ENCODE data around the gene DCLRE1B.

The DCLRE1B gene

DNA sequence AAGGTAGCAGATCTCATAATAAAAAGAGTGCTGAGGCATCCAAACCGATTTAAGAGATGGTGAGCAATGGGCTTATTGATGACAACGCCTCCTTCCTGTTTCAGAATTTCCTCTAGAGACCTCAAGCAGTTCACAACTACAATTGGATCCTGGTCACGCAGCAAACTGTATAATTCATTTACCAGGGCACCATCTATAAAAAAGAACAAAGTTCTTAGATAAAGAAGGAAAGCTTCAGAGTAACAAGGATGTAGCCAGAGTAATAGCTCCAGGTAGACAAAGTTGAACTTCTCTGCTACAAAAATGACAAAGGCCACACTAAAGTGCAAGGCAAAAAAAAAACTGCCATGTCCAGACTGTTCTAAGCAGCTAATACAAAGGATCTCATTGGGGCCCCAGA lies 3.9 kb upstream of the DCLRE1B start:
- Mint-ChIP-seq H3K4me1 (peaks cover 21% of the 10 kb centered on the region), H3K9me3 (no peaks in the 10 kb centered on the region), H3K27ac (no peak overlapping the region), H3K36me3 (ENCODE audit: low read depth) (peaks cover 39% of the 10 kb centered on the region), H3K4me3 (no peak overlapping the region), H3K27me3 (ENCODE audit: low read depth, poor library complexity) (peaks cover 3% of the 10 kb centered on the region)
- TF ChIP-seq CTCF (IDR thresholded peaks at IDR 0.05): no peak
- DNase-seq: no peak

GRCh38 chr1:113903501-113904292 lies 1.4 kb upstream of the DCLRE1B start:
- TF ChIP-seq CTCF (IDR thresholded peaks at IDR 0.05): no peak
- peaks cover 32% of the 10 kb centered on the region for H3K36me3 Mint-ChIP-seq (ENCODE audit: low read depth)
- DNase-seq: no peak
- peak overlapping the region; percentile 98 for H3K27ac Mint-ChIP-seq
- peak overlapping the region; percentile 99 for H3K4me3 Mint-ChIP-seq
- peaks cover 22% of the 10 kb centered on the region for H3K4me1 Mint-ChIP-seq
- H3K9me3 Mint-ChIP-seq: no peaks in the 10 kb centered on the region
- H3K27me3 Mint-ChIP-seq (ENCODE audit: low read depth, poor library complexity): peaks cover 3% of the 10 kb centered on the region

DNA sequence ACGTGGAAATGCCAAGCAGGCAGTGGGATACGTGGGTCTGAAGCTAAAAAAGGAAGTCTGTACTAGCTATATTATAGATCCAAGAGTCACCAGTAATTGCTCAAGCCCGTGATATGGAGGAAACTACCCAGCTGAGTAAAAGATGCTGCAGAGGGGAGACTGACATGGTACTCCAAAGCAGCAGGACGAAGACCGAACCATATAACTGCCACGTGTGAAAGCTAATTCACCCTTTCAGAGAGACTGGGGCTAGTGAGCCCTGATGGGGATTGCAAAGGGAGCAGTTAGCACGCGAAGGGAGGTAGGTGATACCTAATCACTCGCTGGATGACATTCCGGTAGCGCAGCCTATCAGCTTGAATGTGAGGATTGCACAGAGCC lies 843 bp upstream of the DCLRE1B start:
- Mint-ChIP-seq H3K4me3 (peak overlapping the region; percentile 99), H3K4me1 (peaks cover 22% of the 10 kb centered on the region), H3K27ac (peak overlapping the region; percentile 98), H3K9me3 (no peaks in the 10 kb centered on the region), H3K27me3 (ENCODE audit: low read depth, poor library complexity) (peaks cover 3% of the 10 kb centered on the region), H3K36me3 (ENCODE audit: low read depth) (peaks cover 29% of the 10 kb centered on the region)
- DNase-seq: no peak
- no peak for TF ChIP-seq CTCF (IDR thresholded peaks at IDR 0.05)

GRCh38 chr1:113905435-113905861 lies 322 bp downstream of the DCLRE1B start:
- Mint-ChIP-seq H3K4me1 (peaks cover 22% of the 10 kb centered on the region), H3K9me3 (no peaks in the 10 kb centered on the region), H3K4me3 (peak overlapping the region; percentile 99), H3K27ac (peak overlapping the region; percentile 84), H3K27me3 (ENCODE audit: low read depth, poor library complexity) (peaks cover 3% of the 10 kb centered on the region), H3K36me3 (ENCODE audit: low read depth) (peaks cover 25% of the 10 kb centered on the region)
- DNase-seq: peak; percentile 30
- TF ChIP-seq CTCF (IDR thresholded peaks at IDR 0.05): no peak

GRCh38 chr1:113912594-113913311 lies 7.6 kb downstream of the DCLRE1B start:
- Mint-ChIP-seq H3K36me3 (ENCODE audit: low read depth) (peaks cover 34% of the 10 kb centered on the region), H3K9me3 (no peaks in the 10 kb centered on the region), H3K4me1 (no peaks in the 10 kb centered on the region), H3K4me3 (no peak overlapping the region), H3K27ac (peak overlapping the region; percentile 56), H3K27me3 (ENCODE audit: low read depth, poor library complexity) (peaks cover 3% of the 10 kb centered on the region)
- DNase-seq: no peak
- no peak for TF ChIP-seq CTCF (IDR thresholded peaks at IDR 0.05)

Measured in nephron progenitor cell (in vitro differentiated cells).